ENCODE measurements around the gene CLNK. TPM values are rescaled to one million over a fixed set of nuclear protein-coding genes. Genes with fewer than 3 reads are reported as not detected.

CLNK gene
- total and polyA plus RNA-seq, 2 experiments from 2014 or later = not detected

DNA sequence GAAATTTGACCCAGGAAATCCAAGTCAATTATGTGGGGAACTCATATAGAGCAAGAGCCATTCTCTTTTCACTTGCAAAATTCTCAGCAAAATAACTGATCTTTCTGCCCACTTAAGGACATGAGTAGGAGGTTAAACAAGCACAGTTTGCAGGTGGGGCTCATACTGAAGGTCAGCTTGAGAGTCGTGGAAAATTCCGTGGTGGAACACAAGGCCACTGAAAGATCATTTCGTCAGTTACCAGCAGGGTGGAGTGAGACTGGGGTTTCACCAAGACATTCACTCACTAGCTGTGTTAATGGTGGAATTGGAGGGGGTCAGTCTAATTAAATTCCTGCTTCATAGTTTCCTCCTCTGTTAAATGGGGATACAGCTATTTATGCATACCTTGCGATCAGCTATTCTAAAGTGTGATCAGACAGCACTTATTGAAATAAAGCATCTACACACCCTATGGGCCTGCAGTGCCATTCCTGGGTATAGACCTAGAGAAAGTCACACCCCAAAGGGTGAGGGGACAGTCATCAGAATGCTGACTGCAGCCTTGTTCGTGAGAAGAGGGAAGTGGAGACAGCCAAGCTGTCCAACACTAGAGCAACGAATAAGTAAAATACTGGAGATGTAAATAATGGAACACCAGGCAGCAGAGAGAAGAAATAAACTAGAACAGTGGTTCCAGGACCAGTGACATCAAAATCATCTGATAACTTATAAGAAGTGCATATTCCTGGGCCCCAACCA, 42.7 kb upstream of the CLNK start:
- Histone ChIP-seq H3K9me2 (replicated peaks; ENCODE audit: insufficient read depth) (no peaks in the 10 kb centered on the region), H3K4me3 (no peak overlapping the region), H3K27ac (no peak overlapping the region), H3K79me2 (no peaks in the 10 kb centered on the region), H3K4me2 (no peak overlapping the region), H3K36me3 (replicated peaks; ENCODE audit: insufficient read depth, low read depth) (no peaks in the 10 kb centered on the region), H3K27me3 (no peaks in the 10 kb centered on the region), H4K20me1 (ENCODE audit: insufficient read depth, poor library complexity, severe bottlenecking) (no peaks in the 10 kb centered on the region), H2AFZ (no peak overlapping the region), H3K9me3 (ENCODE audit: low read depth) (no peaks in the 10 kb centered on the region), H3K4me1 (ENCODE audit: insufficient read depth) (no peaks in the 10 kb centered on the region)
- TF ChIP-seq, protein P1, sequence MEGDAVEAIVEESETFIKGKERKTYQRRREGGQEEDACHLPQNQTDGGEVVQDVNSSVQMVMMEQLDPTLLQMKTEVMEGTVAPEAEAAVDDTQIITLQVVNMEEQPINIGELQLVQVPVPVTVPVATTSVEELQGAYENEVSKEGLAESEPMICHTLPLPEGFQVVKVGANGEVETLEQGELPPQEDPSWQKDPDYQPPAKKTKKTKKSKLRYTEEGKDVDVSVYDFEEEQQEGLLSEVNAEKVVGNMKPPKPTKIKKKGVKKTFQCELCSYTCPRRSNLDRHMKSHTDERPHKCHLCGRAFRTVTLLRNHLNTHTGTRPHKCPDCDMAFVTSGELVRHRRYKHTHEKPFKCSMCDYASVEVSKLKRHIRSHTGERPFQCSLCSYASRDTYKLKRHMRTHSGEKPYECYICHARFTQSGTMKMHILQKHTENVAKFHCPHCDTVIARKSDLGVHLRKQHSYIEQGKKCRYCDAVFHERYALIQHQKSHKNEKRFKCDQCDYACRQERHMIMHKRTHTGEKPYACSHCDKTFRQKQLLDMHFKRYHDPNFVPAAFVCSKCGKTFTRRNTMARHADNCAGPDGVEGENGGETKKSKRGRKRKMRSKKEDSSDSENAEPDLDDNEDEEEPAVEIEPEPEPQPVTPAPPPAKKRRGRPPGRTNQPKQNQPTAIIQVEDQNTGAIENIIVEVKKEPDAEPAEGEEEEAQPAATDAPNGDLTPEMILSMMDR (IDR thresholded peaks at IDR 0.05; ENCODE audit: poor library complexity) = no peak
- no peak for TF ChIP-seq EZH2phosphoT487 (IDR thresholded peaks at IDR 0.05; ENCODE audit: low read depth, severe bottlenecking, unreplicated experiment)
- WGBS (ENCODE audit: low lambda C conversion rate, missing lambda C conversion rate) = 75% methylated on average over 6 of the region's 6 CpGs
- DNase-seq (ENCODE audit: low spot score) = no peak

- no peak overlapping the region for H3K4me2 ChIP-seq
- 77% methylated on average over 4 of the region's 4 CpGs for WGBS (ENCODE audit: low lambda C conversion rate, missing lambda C conversion rate)
- no peaks in the 10 kb centered on the region for H3K4me1 ChIP-seq (ENCODE audit: insufficient read depth)
- no peak overlapping the region for H3K27ac ChIP-seq
- H2AFZ ChIP-seq = no peak overlapping the region
- no peak overlapping the region for H3K4me3 ChIP-seq
- H3K9me3 ChIP-seq (ENCODE audit: low read depth) = no peaks in the 10 kb centered on the region
- no peaks in the 10 kb centered on the region for H3K27me3 ChIP-seq
- H3K79me2 ChIP-seq = no peaks in the 10 kb centered on the region
- no peaks in the 10 kb centered on the region for H3K36me3 ChIP-seq (replicated peaks; ENCODE audit: insufficient read depth, low read depth)
- no peak for TF ChIP-seq EZH2 (IDR thresholded peaks at IDR 0.05; ENCODE audit: borderline replicate concordance)
- TF ChIP-seq, protein P1 (IDR thresholded peaks at IDR 0.05; ENCODE audit: poor library complexity) = no peak
- TF ChIP-seq EZH2phosphoT487 (IDR thresholded peaks at IDR 0.05; ENCODE audit: low read depth, severe bottlenecking, unreplicated experiment) = no peak
- DNase-seq (ENCODE audit: low spot score) = no peak
- no peaks in the 10 kb centered on the region for H3K9me2 ChIP-seq (replicated peaks; ENCODE audit: insufficient read depth)
- H4K20me1 ChIP-seq (ENCODE audit: insufficient read depth, poor library complexity, severe bottlenecking) = no peaks in the 10 kb centered on the region
Observed at GRCh38 chr4:10722957-10723356, 38.4 kb upstream of the CLNK start.

- WGBS (ENCODE audit: low lambda C conversion rate, missing lambda C conversion rate) = 94% methylated on average over 4 of the region's 4 CpGs
- H3K27me3 ChIP-seq = no peaks in the 10 kb centered on the region
- no peak for TF ChIP-seq EZH2phosphoT487 (IDR thresholded peaks at IDR 0.05; ENCODE audit: low read depth, severe bottlenecking, unreplicated experiment)
- no peaks in the 10 kb centered on the region for H3K9me3 ChIP-seq (ENCODE audit: low read depth)
- H3K4me3 ChIP-seq = no peak overlapping the region
- H3K27ac ChIP-seq = no peak overlapping the region
- H3K9me2 ChIP-seq (replicated peaks; ENCODE audit: insufficient read depth) = no peaks in the 10 kb centered on the region
- no peak overlapping the region for H3K4me2 ChIP-seq
- no peak for DNase-seq (ENCODE audit: low spot score)
- no peaks in the 10 kb centered on the region for H3K4me1 ChIP-seq (ENCODE audit: insufficient read depth)
- H3K36me3 ChIP-seq (replicated peaks; ENCODE audit: insufficient read depth, low read depth) = no peaks in the 10 kb centered on the region
- no peaks in the 10 kb centered on the region for H3K79me2 ChIP-seq
- H4K20me1 ChIP-seq (ENCODE audit: insufficient read depth, poor library complexity, severe bottlenecking) = no peaks in the 10 kb centered on the region
- H2AFZ ChIP-seq = no peak overlapping the region
Observed at GRCh38 chr4:10721616-10722015, 37.0 kb upstream of the CLNK start.

GRCh38 chr4:10716163-10716562, 31.6 kb upstream of the CLNK start:
- Histone ChIP-seq H3K9me3 (ENCODE audit: low read depth) (no peaks in the 10 kb centered on the region), H3K27ac (no peak overlapping the region), H3K36me3 (replicated peaks; ENCODE audit: insufficient read depth, low read depth) (no peaks in the 10 kb centered on the region), H3K9me2 (replicated peaks; ENCODE audit: insufficient read depth) (no peaks in the 10 kb centered on the region), H3K4me2 (no peak overlapping the region), H3K4me3 (no peak overlapping the region), H3K79me2 (no peaks in the 10 kb centered on the region), H3K27me3 (no peaks in the 10 kb centered on the region), H2AFZ (no peak overlapping the region), H4K20me1 (ENCODE audit: insufficient read depth, poor library complexity, severe bottlenecking) (no peaks in the 10 kb centered on the region), H3K4me1 (ENCODE audit: insufficient read depth) (peaks cover 9% of the 10 kb centered on the region)
- DNase-seq (ENCODE audit: low spot score) = no peak
- no peak for TF ChIP-seq EZH2phosphoT487 (IDR thresholded peaks at IDR 0.05; ENCODE audit: low read depth, severe bottlenecking, unreplicated experiment)
- TF ChIP-seq, protein P1 (IDR thresholded peaks at IDR 0.05; ENCODE audit: poor library complexity) = no peak
- 83% methylated on average over 2 of the region's 2 CpGs for WGBS (ENCODE audit: low lambda C conversion rate, missing lambda C conversion rate)
